T-cell (primary cell): ENCODE measurements around the gene CARMIL1. TPM values are rescaled to one million over a fixed set of nuclear protein-coding genes. Genes with fewer than 3 reads are reported as not detected.
"Not testable (repeated sequence)": the region's sequence is repeated elsewhere in the genome, so short reads cannot be mapped to it uniquely, and the experiment has no call there.

ENCODE experiments used
- ATAC-seq, 4 experiments: fragments of 200-7000 bp in 3 of 4; fragments of 150-1000 bp in 1 of 4; cut with Tn5 transposase; replicated peaks in 1 of 4; 1 replicate in 3 of 4; 2 replicates in 1 of 4; pipeline ENCODE4 v1.10.0; 2021; ENCODE audit warnings: moderate library complexity in 3 of 4, mild to moderate bottlenecking in 2 of 4, moderate number of reproducible peaks in 1 of 4
- CTCF ChIA-PET, 2 donors: fragments of 300-600 bp; sonication (Branson Sonifier 250); formaldehyde crosslinking; loops; one replicate each; lab custom pipeline; 2022; ENCODE audit warnings: antibody characterized with exemption in 2 of 2; lab: Charles Lee
- POLR2A ChIA-PET, 2 donors: fragments of 300-600 bp; sonication (Branson Sonifier 250); formaldehyde crosslinking; loops; one replicate each; lab custom pipeline; 2022; ENCODE audit warnings: antibody characterized with exemption in 2 of 2; lab: Charles Lee
- DNase-seq, 35 experiments: peaks; one replicate each; pipeline versions ENCODE4 v3.0.0 to v3.0.0-alpha.2; 2013 to 2023
- H3K27ac ChIP-seq: one replicate; pipeline ENCODE4 v1.5.1; 2013; ENCODE audit warnings: low read length
- H3K27me3 ChIP-seq, 2 experiments: replicated peaks in 1 of 2; 1 replicate in 1 of 2; 2 replicates in 1 of 2; pipeline versions ENCODE4 v1.6.1 to v1.7.0; 2013; ENCODE audit warnings: low read length in 1 of 2, mixed read lengths in 1 of 2; ENCODE audit not compliant: control insufficient read depth in 2 of 2, insufficient read depth in 2 of 2; ENCODE audit errors: extremely low read depth in 1 of 2
- H3K36me3 ChIP-seq, 2 donors: 1 replicate in 1 of 2; 2 replicates in 1 of 2; pipeline versions ENCODE4 v1.6.1 to v1.7.0; 2013; ENCODE audit warnings: low read length in 1 of 2; ENCODE audit not compliant: control insufficient read depth in 2 of 2, insufficient read depth in 1 of 2; ENCODE audit errors: extremely low read depth in 1 of 2
- H3K4me1 ChIP-seq, 2 experiments: 1 replicate in 1 of 2; 2 replicates in 1 of 2; pipeline versions ENCODE4 v1.6.1 to v1.7.0; 2013; ENCODE audit warnings: low read length in 2 of 2, mixed read lengths in 1 of 2; ENCODE audit not compliant: insufficient read depth in 2 of 2, control insufficient read depth in 1 of 2; ENCODE audit errors: extremely low read depth in 1 of 2
- H3K4me3 ChIP-seq, 2 donors: 1 replicate in 1 of 2; 2 replicates in 1 of 2; pipeline versions ENCODE4 v1.5.1 to v1.7.0; 2013; ENCODE audit warnings: mild to moderate bottlenecking in 2 of 2, low read length in 1 of 2, moderate library complexity in 1 of 2; ENCODE audit not compliant: control insufficient read depth in 1 of 2; ENCODE audit errors: extremely low read depth in 1 of 2
- H3K9me3 ChIP-seq: 2 replicates; pipeline ENCODE4 v1.7.0; 2013
- H3K27ac Mint-ChIP-seq, 2 donors: one replicate each; pipeline ENCODE4 v1.8.0; 2020 to 2021; ENCODE audit warnings: mild to moderate bottlenecking in 2 of 2, mixed read lengths in 2 of 2
- H3K27me3 Mint-ChIP-seq, 2 donors: one replicate each; pipeline ENCODE4 v1.8.0; 2021 to 2022; ENCODE audit warnings: mixed read lengths in 2 of 2
- H3K36me3 Mint-ChIP-seq: one replicate; pipeline ENCODE4 v1.8.0; 2021; ENCODE audit warnings: mixed read lengths
- H3K4me1 Mint-ChIP-seq, 3 donors: one replicate each; pipeline ENCODE4 v1.8.0; 2020 to 2022; ENCODE audit warnings: mixed read lengths in 3 of 3, mild to moderate bottlenecking in 1 of 3
- H3K4me3 Mint-ChIP-seq, 3 donors: one replicate each; pipeline ENCODE4 v1.8.0; 2020 to 2022; ENCODE audit warnings: mild to moderate bottlenecking in 3 of 3, mixed read lengths in 3 of 3, moderate library complexity in 3 of 3
- H3K9me3 Mint-ChIP-seq, 3 donors: one replicate each; pipeline ENCODE4 v1.8.0; 2020 to 2022; ENCODE audit warnings: mixed read lengths in 3 of 3
- whole genome bisulfite sequencing: methylation state at CpG from one replicate; pipeline ENCODE4 v1.1.5; 2013; ENCODE audit warnings: missing lambda C conversion rate; ENCODE audit not compliant: insufficient coverage; 5-methylcytosine and 5-hydroxymethylcytosine counted together
- total RNA-seq, 35 experiments: library from RNA in 6 of 35; stranded (reverse) in 6 of 35; fragments of 120-200 nt in 1 of 35; gene quantifications; one replicate each; pipeline versions ENCODE4 v1.2.1 to v1.2.4 and lab custom pipeline; 2013 to 2026

CARMIL1 gene
- total RNA-seq, 5 donors from 2014 or later (not counting 1 experiment from before 2014, with no cell fraction given): 4.0 to 11.6 (median 6.1) TPM

- 70% methylated on average over 1 of the region's 1 CpG for WGBS
- POLR2A ChIA-PET: no interaction called here
- Histone ChIP-seq H3K4me1 (no peaks in the 10 kb centered on the region), H3K27me3 (peaks cover 0 to 3% of the 10 kb centered on the region in 2 experiments), H3K4me3 (no peak overlapping the region), H3K27ac (no peak overlapping the region), H3K36me3 (no peaks in the 10 kb centered on the region), H3K9me3 (peaks cover 3% of the 10 kb centered on the region)
- Mint-ChIP-seq H3K27me3 (peaks cover 0 to 2% of the 10 kb centered on the region in 2 donors), H3K36me3 (peaks cover 19% of the 10 kb centered on the region), H3K27ac (no peak overlapping the region), H3K4me3 (no peak overlapping the region), H3K4me1 (peaks cover 14 to 32% (median 16%) of the 10 kb centered on the region in 3 donors), H3K9me3 (peaks cover 9 to 20% (median 12%) of the 10 kb centered on the region in 3 donors)
- DNase-seq (no peak), ATAC-seq (no peak)
- CTCF ChIA-PET: no interaction called here
Observed at GRCh38 chr6:25377664-25378063, 98.5 kb downstream of the CARMIL1 start.

GRCh38 chr6:25381077-25381476, 101.9 kb downstream of the CARMIL1 start:
- no peaks in the 10 kb centered on the region for H3K36me3 Mint-ChIP-seq
- WGBS: 71% methylated on average over 1 of the region's 1 CpG
- no peaks in the 10 kb centered on the region for H3K9me3 Mint-ChIP-seq
- Histone ChIP-seq H3K27me3 (peaks cover 0 to 3% of the 10 kb centered on the region in 2 experiments), H3K4me1 (no peaks in the 10 kb centered on the region), H3K9me3 (no peaks in the 10 kb centered on the region), H3K36me3 (no peaks in the 10 kb centered on the region), H3K27ac (no peak overlapping the region), H3K4me3 (no peak overlapping the region)
- ChIA-PET POLR2A (no interaction called here), CTCF (no interaction called here)
- H3K27me3 Mint-ChIP-seq: peaks cover 0 to 2% of the 10 kb centered on the region in 2 donors
- H3K4me1 Mint-ChIP-seq: peaks cover 4 to 21% (median 6%) of the 10 kb centered on the region in 3 donors
- no peak overlapping the region for H3K4me3 Mint-ChIP-seq
- DNase-seq (no peak), ATAC-seq (no peak)
- H3K27ac Mint-ChIP-seq: no peak overlapping the region

DNA sequence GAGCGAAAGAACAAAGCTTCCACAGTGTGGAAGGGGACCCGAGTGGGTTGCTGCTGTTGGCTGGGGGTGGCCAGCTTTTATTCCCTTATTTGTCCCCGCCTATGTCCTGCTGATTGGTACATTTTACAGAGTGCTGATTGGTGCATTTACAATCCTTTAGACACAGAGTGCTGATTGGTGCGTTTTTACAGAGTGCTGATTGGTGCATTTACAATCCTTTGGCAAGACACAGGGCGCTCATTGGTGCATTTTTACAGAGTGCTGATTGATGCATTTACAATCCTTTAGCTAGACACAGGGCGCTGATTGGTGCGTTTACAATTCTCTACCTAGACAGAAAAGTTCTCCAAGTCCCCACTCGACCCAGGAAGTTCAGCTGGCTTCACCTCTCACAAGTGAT, 103.3 kb downstream of the CARMIL1 start:
- H3K4me1 Mint-ChIP-seq: peaks cover 4 to 26% (median 6%) of the 10 kb centered on the region in 3 donors
- WGBS: 94% methylated on average over 7 of the region's 8 CpGs

DNA sequence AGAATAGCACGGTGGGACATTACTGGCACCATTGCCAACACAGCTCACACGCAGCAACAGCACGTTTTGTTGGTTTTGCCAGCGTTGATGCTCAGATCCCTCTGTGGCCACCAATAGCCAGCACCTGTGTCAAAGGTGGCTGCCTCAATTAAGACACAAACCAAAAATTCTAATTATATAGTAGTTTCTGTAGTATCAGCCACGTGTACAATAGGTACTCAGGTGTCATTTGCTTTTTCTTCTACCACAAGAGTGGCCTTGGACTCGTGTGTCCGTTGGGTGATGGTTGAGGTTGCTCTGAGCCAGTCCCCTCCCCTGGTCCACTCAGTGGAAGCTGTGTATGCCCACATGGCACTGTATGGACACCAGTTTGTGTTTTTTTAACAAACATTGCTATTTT, 105.1 kb downstream of the CARMIL1 start:
- H3K27me3 Mint-ChIP-seq: no peaks in the 10 kb centered on the region
- Histone ChIP-seq H3K4me1 (peaks cover 0 to 4% of the 10 kb centered on the region in 2 experiments), H3K27me3 (no peaks in the 10 kb centered on the region), H3K27ac (no peak overlapping the region), H3K9me3 (no peaks in the 10 kb centered on the region), H3K4me3 (no peak overlapping the region), H3K36me3 (no peaks in the 10 kb centered on the region)
- ATAC-seq (no peak), DNase-seq (no peak)
- H3K9me3 Mint-ChIP-seq: no peaks in the 10 kb centered on the region
- ChIA-PET CTCF (interaction anchor here in 1 of 2 donors (0.6 kb wide), 1 partner anchor 75 kb away, joined by 5 read pairs; no protein-coding TSS in a partner anchor), POLR2A (no interaction called here)
- no peaks in the 10 kb centered on the region for H3K36me3 Mint-ChIP-seq
- WGBS: 97% methylated on average over 3 of the region's 7 CpGs
- no peak overlapping the region for H3K27ac Mint-ChIP-seq
- H3K4me1 Mint-ChIP-seq: peaks cover 8 to 26% (median 10%) of the 10 kb centered on the region in 3 donors
- H3K4me3 Mint-ChIP-seq: no peak overlapping the region

More for the DNA sequence above, 103.3 kb downstream of the CARMIL1 start:
- H3K4me3 Mint-ChIP-seq, H3K4me1 ChIP-seq, H3K27ac ChIP-seq, H3K27me3 Mint-ChIP-seq, ATAC-seq, H3K4me3 ChIP-seq, H3K27ac Mint-ChIP-seq, H3K36me3 ChIP-seq, H3K9me3 ChIP-seq, H3K36me3 Mint-ChIP-seq, DNase-seq, POLR2A ChIA-PET, CTCF ChIA-PET, H3K27me3 ChIP-seq, H3K9me3 Mint-ChIP-seq: not testable (repeated sequence)

DNA sequence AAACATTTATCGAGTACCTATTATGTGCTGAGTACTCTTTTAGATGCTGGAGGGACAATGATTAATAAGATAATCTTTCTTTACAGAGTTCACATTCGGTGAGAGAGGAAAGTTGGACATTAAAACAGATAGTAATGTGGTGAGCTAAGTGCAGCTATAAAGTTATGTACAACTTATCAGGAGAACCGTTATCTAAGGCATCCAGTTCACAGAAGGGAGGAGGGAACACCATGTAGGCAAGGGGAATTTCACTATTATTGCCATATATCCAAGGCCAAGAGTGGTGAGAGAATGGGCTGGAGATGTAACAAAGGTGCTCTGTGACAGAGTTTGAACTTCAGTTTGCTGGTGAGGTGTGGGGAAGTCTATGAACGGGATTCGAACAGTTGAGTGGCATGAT, 105.8 kb downstream of the CARMIL1 start:
- peaks cover 13 to 30% (median 13%) of the 10 kb centered on the region in 3 donors for H3K4me1 Mint-ChIP-seq
- no peaks in the 10 kb centered on the region for H3K9me3 Mint-ChIP-seq
- H3K36me3 Mint-ChIP-seq: no peaks in the 10 kb centered on the region
- H3K4me3 Mint-ChIP-seq: no peak overlapping the region
- POLR2A ChIA-PET: no interaction called here
- Histone ChIP-seq H3K27me3 (no peaks in the 10 kb centered on the region), H3K9me3 (no peaks in the 10 kb centered on the region), H3K4me1 (peaks cover 0 to 4% of the 10 kb centered on the region in 2 experiments), H3K27ac (no peak overlapping the region), H3K36me3 (no peaks in the 10 kb centered on the region), H3K4me3 (no peak overlapping the region)
- 92% methylated on average over 2 of the region's 5 CpGs for WGBS
- H3K27ac Mint-ChIP-seq: no peak overlapping the region
- DNase-seq (no peak), ATAC-seq (no peak)
- CTCF ChIA-PET: interaction anchor here (0.5 to 0.6 kb wide), 2 partner anchors 20 to 76 kb away, joined by 3 to 5 read pairs; no protein-coding TSS in a partner anchor
- H3K27me3 Mint-ChIP-seq: no peaks in the 10 kb centered on the region

DNA sequence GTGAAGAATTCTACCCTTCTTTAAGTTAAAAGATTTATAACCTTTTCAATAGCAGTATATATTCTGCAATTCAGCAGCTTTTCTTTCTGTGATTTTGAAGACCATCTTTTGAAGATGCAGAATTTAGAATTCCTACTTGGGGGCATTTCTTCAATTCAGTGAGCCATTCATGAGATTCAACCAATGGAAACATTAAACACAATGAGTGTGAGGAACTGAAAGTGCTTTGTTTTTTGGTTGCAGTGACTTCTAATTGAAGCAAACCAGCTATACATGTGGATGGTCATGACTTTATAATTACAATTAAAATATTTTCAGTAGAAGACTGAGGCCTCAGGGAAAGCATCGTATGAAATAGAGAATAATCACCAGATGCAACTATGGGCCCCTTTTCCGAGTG, 108.3 kb downstream of the CARMIL1 start:
- ChIA-PET CTCF (interaction anchor here (0.6 to 1.2 kb wide), 5 partner anchors 17 to 103 kb away, joined by 3 to 4 read pairs (median 3); no protein-coding TSS in a partner anchor), POLR2A (no interaction called here)
- Mint-ChIP-seq H3K4me3 (no peak overlapping the region), H3K27ac (no peak overlapping the region), H3K36me3 (no peaks in the 10 kb centered on the region), H3K27me3 (no peaks in the 10 kb centered on the region), H3K9me3 (no peaks in the 10 kb centered on the region), H3K4me1 (peaks cover 13 to 30% (median 13%) of the 10 kb centered on the region in 3 donors)
- Histone ChIP-seq H3K9me3 (no peaks in the 10 kb centered on the region), H3K4me3 (no peak overlapping the region), H3K4me1 (peaks cover 0 to 4% of the 10 kb centered on the region in 2 experiments), H3K27ac (no peak overlapping the region), H3K27me3 (no peaks in the 10 kb centered on the region), H3K36me3 (no peaks in the 10 kb centered on the region)
- DNase-seq (no peak), ATAC-seq (no peak)
- 100% methylated on average over 2 of the region's 2 CpGs for WGBS
